GM18867 (cell line): ENCODE measurements around the gene CHST11.

Source experiments
- ATAC-seq: cut with Tn5 transposase; IDR thresholded peaks from one replicate; pipeline ENCODE4 v1.9.1; 2021; ENCODE audit warnings: mild to moderate bottlenecking, moderate library complexity; ENCODE audit not compliant: unreplicated experiment

The CHST11 gene

DNA sequence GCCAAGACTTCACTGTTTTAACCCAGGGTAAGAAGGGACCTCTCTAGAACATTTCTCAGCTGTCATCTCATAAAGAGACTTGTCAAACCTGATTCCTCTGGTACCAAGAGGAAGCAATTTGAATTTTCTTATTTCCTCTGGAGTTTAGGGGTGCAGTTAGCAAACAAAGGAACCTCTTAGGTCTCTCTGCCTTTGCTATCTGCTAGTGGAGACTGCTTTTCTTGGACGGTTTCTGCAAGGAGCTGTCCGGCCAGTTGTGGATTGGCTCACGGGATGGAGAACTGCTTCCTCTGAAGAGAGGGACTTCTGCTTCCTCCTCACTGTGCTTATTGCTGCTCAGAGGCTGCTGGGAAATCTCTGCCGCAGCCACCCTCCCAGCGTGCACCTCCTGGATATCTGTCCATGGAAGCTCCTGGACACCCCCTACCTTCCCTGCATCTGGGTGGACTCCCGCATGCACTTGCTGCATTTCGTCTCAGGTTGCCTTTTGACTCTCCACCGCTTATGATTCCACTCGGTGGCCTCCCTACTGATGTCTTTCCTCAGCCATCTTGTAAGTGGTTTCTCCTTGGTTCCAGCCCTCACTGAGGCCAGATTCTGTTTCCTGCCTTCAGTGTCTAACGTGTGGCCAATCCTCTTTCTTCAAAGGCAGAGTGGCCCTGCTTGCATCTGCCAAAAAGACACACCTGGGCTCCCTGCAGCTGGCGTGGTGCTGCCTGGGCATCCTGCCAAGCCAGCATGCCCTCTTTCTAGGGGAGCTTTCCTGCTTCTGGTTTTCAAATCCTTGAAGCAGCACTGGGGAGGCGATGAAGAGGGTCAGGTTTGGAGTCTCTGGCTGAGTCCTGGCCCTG is 187.3 kb downstream of the CHST11 start:
- ATAC-seq: no peak

DNA sequence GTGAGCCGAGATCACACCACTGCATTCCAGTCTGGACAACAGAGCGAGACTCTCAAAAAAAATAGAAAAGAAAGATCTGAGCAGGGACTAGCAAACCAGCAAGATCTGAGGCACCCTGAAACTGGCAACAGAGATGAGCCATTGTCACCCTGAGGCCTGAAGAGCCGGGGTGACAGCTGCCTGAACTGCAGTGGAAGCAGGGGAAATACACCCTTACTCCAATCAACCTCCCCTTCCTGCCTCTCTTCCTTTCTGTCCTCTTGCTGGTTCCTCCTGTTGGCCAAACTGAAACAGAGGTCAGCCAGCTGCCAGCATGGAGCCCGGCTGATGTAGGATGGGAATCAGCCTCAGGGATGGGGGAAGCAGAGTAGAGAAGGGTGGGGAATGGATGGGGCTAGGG is 192.0 kb downstream of the CHST11 start:
- no peak for ATAC-seq

DNA sequence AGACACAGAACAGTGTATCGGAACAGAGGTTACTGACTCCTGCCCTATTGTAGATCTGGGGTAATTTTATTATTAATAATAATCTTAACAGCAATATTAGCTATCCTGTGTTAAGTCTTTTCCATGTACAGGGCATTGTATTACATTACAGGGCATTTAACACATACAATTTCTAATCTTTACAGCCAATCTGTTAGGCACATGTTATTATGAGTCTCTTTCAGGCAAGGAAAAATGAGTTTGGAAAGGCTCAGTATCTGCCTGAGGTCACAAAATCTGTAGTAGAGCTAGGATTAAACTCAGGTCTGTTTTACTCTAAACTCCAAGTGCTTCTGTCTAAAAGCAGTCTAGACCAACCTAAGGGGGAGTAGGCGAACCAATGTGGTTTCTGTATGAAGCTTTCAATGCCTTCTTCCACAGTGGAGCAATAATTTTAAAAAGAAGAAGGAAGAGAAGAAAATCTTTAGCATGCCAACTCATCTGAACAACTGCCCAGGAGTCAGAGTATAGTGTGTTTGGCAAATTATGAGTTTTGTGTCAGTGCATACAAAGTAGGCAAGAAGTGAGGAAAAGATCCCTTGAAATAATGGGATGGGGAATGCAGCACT is 192.6 kb downstream of the CHST11 start:
- ATAC-seq: no peak

DNA sequence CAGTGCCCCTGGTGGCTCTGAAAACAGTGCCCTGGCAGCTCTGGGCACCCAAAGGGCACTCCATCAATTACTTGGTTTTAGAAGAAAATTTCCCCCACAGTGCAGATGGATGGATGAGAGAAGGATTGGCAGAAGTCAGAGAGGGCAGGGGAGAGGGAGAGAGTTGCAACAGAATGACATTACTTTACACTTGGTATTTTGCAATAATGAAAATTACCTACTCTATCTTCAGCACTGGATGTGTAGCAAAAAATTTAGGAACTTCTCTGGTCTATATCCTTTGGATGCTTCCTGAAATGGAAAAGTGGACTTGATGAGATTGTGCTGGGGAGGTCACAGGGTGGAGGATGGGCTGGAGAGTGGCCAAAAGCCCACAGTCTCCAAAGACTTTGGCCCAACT is 193.2 kb downstream of the CHST11 start:
- no peak for ATAC-seq

DNA sequence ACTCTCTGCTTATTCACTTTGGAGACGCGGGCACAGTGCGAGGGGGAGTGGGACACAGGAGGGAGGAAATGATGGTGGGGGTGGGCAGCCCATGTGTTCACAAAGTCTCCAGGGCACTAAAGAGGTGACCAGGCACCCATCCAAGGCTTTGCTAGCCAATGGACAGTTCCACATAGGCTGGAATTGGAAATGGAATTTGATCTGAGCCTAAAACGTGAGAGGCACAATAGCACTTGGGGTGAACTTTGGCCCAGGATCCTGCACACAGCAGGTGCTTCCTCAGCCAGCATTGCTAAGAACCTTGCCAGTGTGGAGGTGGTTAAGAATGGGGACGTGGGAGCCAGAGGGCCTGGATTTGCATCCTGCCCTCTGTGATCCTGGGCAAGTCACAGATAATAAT is 193.8 kb downstream of the CHST11 start:
- no peak for ATAC-seq

DNA sequence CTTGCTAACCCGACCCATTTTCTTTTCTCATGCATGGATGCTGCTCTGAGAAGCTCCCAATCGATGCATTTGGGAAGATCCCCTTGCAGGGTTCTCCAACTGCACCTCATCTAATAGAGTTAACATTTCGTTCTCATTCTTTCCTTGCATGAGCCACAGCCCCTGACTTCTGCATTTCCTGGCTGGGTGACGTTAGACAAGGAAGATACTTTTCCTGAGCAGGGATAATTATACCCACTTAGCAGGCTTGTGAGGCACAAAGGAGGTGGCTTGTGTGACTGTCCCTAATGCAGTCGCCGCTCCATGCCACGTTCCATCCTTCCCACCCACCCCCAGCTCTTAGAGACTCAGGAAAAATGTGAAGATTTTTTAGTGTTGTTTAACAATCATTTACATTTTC is 195.1 kb downstream of the CHST11 start:
- ATAC-seq: no peak

DNA sequence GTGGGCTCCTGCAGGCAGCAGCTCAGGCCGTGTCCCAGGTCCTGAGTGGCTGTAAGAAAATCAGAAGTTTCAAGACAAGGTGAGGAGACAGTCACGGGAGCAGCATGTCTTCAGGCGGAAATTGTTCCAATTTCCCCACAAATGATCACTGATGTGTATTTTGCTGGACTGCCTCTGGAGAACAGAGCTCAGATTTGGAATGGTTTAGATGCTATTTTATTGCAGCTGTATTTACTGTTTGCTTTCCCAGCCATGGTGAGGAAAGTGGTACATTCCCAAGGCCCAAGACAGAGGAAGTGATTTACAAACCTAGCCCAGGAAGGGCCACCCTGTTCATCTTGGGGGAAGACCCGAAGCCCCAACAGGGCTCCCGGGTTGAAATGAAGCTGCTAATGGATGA is 195.6 kb downstream of the CHST11 start:
- no peak for ATAC-seq

DNA sequence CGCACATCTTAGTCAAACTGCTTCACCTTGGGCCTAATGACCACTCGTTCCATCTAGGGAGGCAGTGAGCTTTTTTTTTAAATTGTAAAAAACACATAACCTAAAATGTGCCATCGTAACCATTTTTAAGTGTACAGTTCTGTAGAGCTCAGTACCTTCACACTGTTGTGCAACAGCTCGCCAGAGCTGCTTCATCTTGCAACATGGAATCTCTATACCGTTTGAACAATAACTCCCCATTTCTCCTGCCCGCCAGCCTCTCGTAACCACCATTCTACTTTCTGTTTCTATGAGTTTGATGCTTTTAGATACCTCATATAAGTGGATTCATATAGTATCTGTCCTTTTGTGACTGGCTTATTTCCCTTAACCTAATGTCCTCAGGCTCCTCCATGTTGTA is 196.2 kb downstream of the CHST11 start:
- ATAC-seq: no peak

DNA sequence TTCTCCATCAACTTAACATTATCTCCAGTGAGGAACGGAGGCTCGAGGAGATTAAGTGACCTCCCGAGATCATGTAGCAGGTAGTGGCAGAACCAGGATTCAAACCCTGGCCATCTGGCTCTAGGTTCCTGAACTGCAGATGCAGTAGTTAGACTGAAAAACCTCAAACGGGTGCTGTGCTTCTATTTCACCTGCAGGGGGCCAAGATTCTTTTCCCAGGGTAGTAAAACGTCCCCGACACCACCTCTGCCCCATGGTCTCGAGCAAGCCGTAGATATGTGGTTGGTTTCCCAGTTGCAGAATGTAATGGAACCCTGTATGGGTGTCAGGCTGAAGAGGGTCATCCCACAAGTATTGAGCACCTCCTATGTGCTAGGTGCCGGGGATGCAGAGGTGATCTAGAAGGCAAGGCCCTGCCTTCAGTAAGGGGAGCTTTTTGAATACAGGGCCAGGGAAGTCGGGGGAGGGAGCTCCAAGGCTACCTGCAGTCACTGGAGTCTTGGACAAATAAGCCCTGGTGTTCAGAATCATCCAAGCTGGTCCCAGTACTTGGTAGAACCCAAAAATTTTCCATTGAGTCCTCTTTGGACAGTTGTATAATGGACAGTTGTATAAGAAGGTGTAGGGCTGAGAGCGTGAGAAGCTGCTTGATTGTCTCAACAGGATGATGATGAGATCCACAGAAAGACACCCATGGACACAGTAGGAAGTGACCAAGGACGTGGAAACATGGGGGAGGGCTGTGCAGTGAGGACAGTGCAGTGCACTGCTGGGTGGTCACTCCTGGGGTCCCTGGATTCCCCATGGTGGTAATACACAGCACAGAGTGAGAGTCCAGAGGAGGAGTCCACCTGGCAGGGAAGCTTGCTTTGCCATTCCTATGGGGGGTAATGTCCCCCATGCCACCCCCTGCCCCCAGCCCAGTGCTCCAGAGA is 197.2 kb downstream of the CHST11 start:
- no peak for ATAC-seq

DNA sequence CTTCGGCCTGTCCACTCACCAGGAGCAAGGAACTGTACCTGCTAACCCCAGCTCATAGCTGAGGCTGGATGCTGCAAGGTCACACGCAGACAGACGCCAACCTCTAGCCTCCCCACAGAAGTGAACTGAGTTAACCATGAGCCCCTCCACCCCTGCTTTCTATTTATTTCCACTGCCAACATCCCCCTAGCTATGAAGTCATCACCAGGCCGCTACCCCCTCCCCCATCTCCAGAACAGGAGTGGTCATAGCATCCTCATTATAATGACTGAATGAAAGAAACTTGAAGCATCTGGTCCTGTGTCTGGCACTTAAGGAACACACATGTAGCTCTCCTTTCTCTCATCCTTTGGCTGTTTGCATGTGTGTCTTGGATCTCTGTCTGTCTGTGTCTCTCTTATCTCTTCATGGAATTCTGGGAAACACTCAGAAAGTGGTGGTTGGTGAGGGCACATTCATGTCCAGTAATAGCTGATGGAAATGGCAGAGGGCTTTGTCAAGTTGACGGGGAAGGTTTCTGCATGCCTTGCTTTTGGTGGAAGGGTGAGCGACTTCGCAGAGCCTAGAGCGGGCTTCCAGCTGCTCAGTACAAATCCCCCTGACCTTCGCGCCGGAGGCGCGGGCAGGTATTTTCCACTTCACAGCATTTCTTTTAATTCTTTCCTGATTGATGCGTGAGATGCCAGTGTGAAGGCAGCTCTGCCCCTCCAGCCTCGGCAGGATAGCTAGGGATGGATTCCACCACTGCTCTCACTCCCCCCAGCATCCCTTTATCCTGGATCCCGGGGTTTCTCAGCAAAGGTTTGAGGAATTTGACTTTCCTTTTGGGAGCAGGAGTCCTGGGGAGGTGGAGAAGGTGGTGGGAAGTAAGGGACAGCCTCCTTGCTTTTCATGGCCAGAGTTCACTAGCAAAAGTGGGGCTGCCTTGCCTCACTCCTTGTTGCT is 198.2 kb downstream of the CHST11 start:
- ATAC-seq: no peak

DNA sequence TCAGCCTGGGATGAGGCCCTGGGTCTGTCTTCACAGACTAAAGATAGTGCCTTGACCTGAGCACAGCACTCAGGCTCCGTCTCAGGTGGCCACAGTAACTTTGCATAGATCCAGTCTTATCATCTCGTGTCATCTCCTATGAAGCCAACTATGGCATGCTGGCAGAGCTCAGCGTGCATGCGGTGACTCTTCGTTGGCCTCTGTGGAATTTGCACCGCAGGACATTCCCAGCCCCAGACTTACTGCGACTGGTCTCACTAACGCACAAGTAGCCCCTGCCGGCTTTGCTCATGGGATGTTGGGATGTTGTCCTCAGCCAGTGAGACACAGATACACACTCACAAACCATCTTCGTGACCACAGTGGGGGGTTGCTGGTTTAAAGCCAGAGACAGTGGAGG is 199.6 kb downstream of the CHST11 start:
- no peak for ATAC-seq

DNA sequence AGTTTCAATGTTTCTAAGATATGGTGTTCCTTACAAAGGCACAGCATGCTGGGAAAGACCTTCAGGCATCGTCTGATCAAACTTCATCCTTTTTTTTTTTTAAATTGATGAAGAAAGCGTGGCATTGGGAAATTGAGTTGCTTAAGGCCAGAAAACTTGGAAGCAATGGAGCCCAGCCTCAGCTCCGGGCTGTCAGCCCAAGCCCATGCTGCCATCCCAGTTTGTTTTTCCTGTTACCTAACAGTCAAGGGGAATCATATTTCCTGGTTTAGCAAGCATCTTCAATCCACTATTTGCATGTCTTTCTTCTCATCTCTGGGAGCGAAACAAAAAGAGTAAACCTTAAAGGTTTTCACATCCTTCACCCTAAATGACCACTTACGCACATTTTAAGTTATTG is 200.2 kb downstream of the CHST11 start:
- no peak for ATAC-seq

DNA sequence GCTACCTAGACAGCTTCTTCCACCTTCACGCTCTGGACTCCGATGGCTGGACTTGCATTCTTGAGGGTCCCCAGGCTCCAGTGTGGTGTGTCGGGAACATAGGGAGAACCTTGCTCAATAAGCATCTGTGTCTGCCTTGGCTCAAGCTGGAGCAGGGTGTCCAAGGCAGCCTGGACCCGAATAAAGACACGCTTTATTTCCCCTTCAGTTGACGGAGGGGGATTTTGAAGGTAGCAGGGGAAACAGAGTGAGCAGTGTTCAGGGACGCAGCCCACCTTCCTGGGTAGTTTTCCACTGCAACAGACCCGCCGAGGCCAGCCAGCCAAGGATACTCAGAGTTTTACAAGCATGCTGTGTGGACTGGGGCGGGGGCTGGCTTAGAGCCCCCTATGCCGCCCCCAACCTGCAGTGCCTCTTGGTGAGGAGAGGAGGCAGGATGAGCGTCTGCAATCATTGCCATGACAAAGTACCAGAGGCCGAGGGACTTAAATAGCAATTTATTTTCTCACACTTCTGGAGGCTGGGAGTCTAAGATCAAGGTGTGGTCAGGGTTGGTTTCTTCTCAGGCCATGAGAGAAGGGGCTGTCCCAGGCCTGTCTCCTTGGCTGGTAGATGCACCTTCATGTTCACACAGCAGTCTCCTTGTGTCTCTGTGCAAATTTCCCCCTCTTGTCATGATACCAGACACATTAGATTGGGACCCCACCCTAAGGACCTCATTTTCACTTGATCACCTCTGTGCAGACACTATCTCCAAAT is 201.2 kb downstream of the CHST11 start:
- ATAC-seq: no peak

DNA sequence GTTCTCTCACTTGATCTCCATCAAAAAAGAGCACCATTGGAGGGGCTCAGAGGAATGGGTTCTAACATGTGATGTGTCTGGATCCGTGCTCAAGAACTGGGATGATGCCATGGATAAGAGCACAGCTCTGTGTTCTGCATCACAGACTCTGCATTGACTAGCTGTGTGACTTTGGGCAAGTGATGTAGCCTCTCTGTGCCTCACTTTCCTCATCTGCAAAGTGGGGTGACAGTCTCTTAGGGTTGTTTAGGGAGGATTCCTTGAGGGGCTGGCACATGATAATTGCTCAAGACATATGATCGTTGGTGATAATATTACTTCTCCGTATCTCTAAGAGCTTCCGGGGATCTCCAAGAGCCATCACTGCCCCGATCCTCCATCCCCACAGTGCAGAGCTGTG is 202.3 kb downstream of the CHST11 start:
- no peak for ATAC-seq

DNA sequence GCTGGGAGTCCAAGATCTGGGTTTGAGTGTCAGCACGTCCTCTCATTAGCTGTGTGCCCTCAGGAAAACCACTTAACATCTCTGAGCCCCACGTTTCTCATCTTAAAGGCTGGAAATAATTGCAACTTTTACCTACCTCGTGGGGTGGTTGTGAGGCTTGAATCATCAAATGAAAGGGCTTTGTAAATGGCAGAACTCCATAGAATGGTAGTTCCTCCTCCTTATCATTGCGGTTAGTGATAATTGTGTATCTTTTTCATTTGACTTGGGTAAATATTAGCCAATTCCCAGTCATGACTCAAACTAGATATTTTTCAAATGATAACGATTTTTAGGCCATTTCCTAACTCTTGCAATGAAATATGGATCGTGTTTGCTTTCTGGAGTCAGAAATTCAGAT is 205.5 kb downstream of the CHST11 start:
- ATAC-seq: no peak

DNA sequence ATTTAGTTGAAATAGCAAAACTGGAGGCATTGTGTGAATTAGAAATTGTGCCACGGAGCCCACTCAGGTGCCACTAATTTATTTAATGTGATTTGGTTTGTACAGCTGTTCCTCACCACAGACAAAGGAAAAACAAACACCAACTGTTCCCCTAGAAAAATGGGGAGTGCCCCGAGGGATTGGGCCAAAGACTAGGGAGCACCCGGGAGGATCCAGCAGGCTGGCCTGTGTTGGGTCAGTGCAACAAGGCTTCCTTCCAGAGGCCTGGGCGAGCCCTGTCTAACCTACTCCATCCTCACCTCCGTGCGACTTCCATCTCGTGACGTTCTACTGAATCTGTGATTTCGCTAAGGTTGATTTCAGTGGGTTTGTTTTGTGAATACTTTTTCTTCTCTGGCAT is 206.2 kb downstream of the CHST11 start:
- ATAC-seq: no peak

DNA sequence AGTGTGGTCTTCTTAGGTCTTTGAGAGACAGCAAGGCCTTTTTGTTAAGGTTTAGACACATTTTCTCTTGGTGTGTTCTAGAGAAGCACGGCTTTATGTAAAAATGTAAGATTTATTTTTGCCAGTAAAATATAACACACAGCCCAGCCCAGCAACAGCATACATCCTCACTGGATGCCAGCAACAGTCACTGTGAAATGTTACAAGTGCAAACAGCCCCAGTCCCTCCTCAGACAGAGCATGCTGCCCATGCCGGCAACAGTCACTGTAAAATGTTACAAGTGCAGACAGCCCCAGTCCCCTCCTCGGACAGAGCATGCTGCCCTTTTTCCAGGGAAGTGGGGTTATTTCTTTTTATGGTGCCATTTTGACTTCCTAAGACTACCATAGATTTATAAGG is 207.6 kb downstream of the CHST11 start:
- ATAC-seq: no peak

DNA sequence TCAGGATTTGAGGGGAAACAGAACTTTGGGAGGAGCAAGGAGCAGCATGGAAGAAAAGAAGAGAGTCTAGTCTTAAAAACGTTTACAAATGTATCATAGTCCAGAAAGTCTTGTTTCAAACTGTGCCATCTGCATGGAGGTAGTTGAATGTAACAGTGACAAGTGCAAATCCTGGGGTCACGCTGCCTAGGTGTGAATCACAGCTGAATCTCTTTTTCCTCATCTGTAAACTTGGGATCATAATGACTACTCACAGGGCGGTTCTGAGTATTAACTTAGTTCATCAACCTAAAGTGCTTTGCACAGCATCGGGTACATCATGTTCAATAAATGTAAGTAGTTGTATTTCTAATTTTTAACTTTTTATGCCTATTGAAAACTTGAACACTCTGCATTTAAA is 208.5 kb downstream of the CHST11 start:
- no peak for ATAC-seq

DNA sequence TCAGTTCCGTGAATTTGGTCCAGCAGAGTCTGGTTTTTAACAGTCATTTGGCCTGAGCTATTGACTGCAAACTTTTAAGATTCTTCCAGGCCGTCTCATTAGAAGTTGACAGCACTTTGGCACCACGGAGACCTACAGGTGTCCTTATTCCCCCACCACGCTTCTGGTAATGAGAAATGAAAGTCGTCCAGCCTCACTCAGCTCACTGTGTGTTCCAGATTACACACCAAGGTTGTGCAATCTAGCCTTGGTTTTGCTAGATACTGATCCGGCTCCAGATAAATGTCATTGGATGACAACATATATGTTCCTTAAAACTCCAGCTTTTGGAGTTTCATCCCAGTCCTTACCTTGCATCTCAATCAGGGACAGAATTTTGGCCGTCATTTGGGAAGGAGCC is 210.4 kb downstream of the CHST11 start:
- ATAC-seq: no peak

DNA sequence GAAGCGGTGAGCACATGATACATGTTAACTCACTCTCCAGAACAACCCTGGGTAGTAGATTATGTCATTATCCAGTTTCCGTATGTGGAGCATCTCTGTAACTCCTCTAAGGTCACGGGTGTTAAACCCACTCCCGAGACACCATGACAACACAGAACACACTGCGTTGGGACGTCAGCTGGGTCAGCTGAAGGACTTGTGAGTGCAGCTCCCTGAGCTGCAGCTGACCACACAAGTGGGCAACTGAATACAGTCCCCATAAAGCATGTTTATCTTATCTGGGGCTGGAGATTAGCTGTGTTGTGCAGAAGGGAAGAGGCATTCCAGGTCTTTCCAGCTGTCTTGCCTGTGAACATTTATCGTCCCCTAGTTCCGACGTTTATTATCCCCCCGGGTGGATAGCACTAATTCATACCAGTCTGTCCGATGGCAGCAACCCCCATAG is 211.5 kb downstream of the CHST11 start:
- ATAC-seq: no peak
